D721Med (cell line): ENCODE measurements around the gene PLXND1.
"Not testable (repeated sequence)": the region's sequence is repeated elsewhere in the genome, so short reads cannot be mapped to it uniquely, and the experiment has no call there.

Experiments used
- DNase-seq: peaks from one replicate; pipeline ENCODE4 v3.0.0; 2011; ENCODE audit warnings: low spot score; ENCODE audit not compliant: insufficient read length
- FAIRE-seq: peaks from 2 replicates; lab custom pipeline; 2011; peaks lifted over from hg19 to GRCh38; lab: Jason Lieb, UNC
- TF ChIP-seq, protein P1 (sequence below): IDR thresholded peaks from 2 replicates; pipeline ENCODE4 v1.5.1; 2012; ENCODE audit warnings: mild to moderate bottlenecking, control low read depth; ENCODE audit not compliant: insufficient read depth; ENCODE audit errors: missing control alignments

PLXND1 gene

DNA sequence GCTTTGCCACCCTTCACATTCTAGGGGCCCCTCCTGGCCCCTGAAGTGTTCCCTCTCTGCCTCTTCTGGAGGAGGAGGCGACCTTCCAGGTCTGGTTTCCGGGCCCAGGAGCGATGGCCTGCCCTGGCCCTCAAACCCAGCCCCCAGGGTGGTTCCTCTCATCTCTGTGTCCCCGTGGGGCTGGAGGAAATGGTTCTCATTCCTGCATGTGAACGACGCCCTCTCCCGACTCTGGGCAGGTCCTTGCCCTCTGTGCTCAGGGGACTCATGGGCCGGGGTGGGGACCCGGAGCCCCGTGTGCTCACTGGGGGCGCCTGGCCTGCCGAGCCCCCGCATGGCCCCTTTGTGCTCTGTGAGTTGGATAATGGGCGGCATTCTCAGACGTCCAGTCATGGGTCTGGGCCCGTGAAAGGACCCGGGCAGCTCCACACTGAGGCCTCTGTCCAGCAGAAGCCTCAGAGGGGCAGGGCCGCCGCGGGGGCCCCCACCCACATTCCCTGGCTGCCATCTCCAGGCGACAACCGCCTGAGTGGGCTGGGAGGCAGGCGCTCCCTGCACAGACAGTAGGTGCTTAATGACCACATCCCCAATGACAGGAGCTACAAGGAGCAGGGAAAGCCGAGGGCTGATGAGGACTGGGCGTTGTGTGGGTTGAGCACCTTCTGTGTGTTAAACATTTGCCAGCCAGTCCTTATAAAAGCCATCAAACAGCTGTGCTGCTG lies 5.5 kb upstream of the PLXND1 start:
- FAIRE-seq: no peak
- DNase-seq: no peak
- TF ChIP-seq, protein P1, sequence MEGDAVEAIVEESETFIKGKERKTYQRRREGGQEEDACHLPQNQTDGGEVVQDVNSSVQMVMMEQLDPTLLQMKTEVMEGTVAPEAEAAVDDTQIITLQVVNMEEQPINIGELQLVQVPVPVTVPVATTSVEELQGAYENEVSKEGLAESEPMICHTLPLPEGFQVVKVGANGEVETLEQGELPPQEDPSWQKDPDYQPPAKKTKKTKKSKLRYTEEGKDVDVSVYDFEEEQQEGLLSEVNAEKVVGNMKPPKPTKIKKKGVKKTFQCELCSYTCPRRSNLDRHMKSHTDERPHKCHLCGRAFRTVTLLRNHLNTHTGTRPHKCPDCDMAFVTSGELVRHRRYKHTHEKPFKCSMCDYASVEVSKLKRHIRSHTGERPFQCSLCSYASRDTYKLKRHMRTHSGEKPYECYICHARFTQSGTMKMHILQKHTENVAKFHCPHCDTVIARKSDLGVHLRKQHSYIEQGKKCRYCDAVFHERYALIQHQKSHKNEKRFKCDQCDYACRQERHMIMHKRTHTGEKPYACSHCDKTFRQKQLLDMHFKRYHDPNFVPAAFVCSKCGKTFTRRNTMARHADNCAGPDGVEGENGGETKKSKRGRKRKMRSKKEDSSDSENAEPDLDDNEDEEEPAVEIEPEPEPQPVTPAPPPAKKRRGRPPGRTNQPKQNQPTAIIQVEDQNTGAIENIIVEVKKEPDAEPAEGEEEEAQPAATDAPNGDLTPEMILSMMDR: no peak

GRCh38 chr3:129611446-129611800 lies 4.9 kb upstream of the PLXND1 start:
- FAIRE-seq: no peak
- TF ChIP-seq, protein P1: no peak
- no peak for DNase-seq

DNA sequence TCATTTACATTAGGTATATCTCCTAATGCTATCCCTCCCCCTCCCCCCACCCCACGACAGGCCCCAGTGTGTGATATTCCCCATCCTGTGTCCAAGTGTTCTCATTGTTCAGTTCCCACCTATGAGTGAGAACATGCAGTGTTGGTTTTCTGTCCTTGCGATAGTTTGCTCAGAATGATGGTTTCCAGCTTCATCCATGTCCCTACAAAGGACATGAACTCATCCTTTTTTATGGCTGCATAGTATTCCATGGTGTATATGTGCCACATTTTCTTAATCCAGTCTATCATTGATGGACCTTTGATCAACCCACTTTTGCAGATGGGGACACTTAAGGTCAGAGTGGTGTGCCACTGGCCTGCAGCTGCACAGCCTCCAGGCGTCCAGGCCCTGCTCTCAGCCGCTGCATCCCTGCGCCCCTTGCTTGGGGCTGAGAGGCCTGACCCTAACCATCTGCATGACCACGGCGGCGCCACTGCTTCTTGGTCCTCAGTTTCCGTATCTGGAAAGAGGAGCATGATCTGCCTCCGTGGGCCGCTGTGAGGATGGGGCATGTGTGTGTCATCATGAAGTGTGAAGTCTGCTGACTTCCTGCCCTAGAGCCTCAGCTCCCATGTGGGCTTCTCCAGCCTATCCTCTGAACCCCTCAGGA lies 4.4 kb upstream of the PLXND1 start:
- not testable (repeated sequence) for DNase-seq, FAIRE-seq

DNA sequence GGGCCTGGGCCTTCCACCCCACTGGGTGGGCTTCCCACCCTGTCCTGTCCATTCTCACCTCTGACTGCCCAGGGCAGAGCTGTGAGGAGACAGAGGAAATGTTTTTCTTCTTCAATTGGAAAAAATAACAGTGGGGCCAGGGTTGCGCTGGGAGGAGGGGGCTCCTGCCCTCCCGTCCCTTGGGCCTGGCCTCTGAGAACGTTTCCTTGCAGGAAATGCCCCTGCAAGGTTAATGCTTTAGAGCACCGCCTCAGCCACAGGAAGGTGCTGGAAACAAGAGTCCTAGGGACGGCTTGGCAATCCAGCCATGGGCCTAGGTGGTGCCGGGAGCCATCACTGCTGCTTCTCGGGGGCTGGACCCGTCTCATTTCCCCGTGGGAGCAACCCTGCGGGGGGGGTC lies 3.8 kb upstream of the PLXND1 start:
- DNase-seq (no peak), FAIRE-seq (no peak)
- TF ChIP-seq, protein P1: no peak

GRCh38 chr3:129609591-129610182 lies 3.2 kb upstream of the PLXND1 start:
- DNase-seq (no peak), FAIRE-seq (no peak)
- TF ChIP-seq, protein P1: no peak

- TF ChIP-seq, protein P1: no peak
- no peak for DNase-seq
- FAIRE-seq: no peak
Observed at GRCh38 chr3:129608936-129609590, 2.6 kb upstream of the PLXND1 start.

DNA sequence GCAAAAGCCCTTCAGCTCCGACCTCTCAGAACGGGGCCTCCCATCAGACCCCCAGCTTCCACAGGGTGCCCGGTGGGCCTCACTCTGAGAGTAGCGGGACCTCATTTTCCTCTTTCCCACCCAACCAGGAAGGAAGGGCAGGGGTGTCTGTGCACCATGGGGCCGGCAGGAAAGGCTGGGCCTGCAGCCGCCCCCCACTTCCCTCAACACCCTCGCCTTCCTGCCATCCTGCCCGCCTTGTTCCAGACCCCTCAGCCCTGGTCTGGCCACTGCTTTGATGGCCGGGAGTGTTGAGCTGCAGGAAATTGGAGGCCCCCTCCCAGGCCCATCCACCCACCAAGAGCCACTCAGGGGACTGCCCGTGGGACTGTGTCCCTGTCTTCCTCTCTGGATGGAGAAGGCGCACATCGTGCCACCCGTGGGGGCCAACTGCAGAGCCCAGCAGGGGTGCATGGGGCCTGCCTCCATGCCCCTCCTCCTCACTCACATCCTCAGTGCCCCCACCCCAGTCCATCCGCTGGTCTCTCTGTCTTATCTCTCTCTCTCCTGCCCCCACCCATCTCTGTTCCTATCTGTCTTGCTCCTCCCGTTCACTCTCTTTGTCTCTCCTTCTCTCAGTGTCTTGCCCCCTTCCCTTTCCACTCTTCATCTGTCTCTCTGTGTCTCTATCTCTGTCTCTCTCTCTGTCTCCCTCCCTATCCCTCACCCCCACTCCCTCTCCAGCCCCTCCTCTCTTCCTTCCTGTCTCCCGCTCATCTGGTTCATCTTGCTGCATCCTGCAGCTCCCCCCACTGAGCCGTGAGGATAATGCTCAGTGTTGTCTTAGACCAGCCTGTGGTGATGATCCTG lies 1.8 kb upstream of the PLXND1 start:
- TF ChIP-seq, protein P1: peak; percentile 58
- no peak for FAIRE-seq

More for the DNA sequence above, 1.8 kb upstream of the PLXND1 start:
- DNase-seq: no peak
